SK-N-SH (cell line): ENCODE measurements around the gene HOMER2.

Experiments
- CTCF ChIP-seq: fragments of 200-600 bp; sonication (generic); IDR thresholded peaks from 2 replicates; pipeline ENCODE4 v1.6.1; 2017; ENCODE audit warnings: antibody characterized with exemption, mild to moderate bottlenecking, moderate library complexity
- ELF1 ChIP-seq: IDR thresholded peaks from 2 replicates; pipeline ENCODE4 v1.4.0; 2012
- FOXM1 ChIP-seq: IDR thresholded peaks from 2 replicates; pipeline ENCODE4 v1.4.0; 2012; ENCODE audit warnings: low read depth, mild to moderate bottlenecking
- MEF2A ChIP-seq: IDR thresholded peaks from 2 replicates; pipeline ENCODE4 v1.4.0; 2012; ENCODE audit warnings: low read depth, borderline replicate concordance
- NRF1 ChIP-seq: IDR thresholded peaks from 2 replicates; pipeline ENCODE4 v1.6.1; 2012; ENCODE audit warnings: low read depth, mild to moderate bottlenecking, low read length
- RAD21 ChIP-seq: IDR thresholded peaks from 2 replicates; pipeline ENCODE4 v1.6.1; 2012; ENCODE audit warnings: mild to moderate bottlenecking, low read length
- TAF1 ChIP-seq: IDR thresholded peaks from 2 replicates; pipeline ENCODE4 v1.6.1; 2012; ENCODE audit warnings: low read depth, mild to moderate bottlenecking, low read length, moderate library complexity, borderline replicate concordance

GRCh38 chr15:82969353-82969752 is 16.8 kb upstream of the HOMER2 start:
- TF ChIP-seq MEF2A, result no peak
- TF ChIP-seq RAD21, result no peak
- TF ChIP-seq ELF1, result no peak
- no peak for TF ChIP-seq CTCF
- TF ChIP-seq NRF1, result no peak
- no peak for TF ChIP-seq TAF1
- TF ChIP-seq FOXM1, result no peak
